Calu3 (cell line): ENCODE data around the gene CR1L. TPM values are rescaled to one million over a fixed set of nuclear protein-coding genes. Genes with fewer than 3 reads are reported as not detected.
"Not testable (repeated sequence)": the region's sequence is repeated elsewhere in the genome, so short reads cannot be mapped to it uniquely, and the experiment has no call there.

Experiments used
- BruUV-seq: library from RNA; stranded (reverse); fragments of 400-500 nt; replicated peaks from 2 replicates; lab custom pipeline; 2021; lab: Mats Ljungman, UMichigan
- CTCF ChIA-PET: fragments of 300-600 bp; sonication (Branson Sonifier 250); formaldehyde crosslinking; loops from one replicate; lab custom pipeline; 2022; ENCODE audit warnings: antibody characterized with exemption; lab: Charles Lee
- DNase-seq: peaks from one replicate; pipeline ENCODE4 v3.0.0; 2022
- H3K27ac Mint-ChIP-seq: one replicate; pipeline ENCODE4 v1.8.0; 2022; ENCODE audit warnings: mixed read lengths; ENCODE audit not compliant: unreplicated experiment
- H3K27me3 Mint-ChIP-seq: one replicate; pipeline ENCODE4 v1.8.0; 2022; ENCODE audit warnings: mixed read lengths; ENCODE audit not compliant: unreplicated experiment
- H3K36me3 Mint-ChIP-seq: one replicate; pipeline ENCODE4 v1.8.0; 2022; ENCODE audit warnings: mild to moderate bottlenecking, moderate library complexity, mixed read lengths; ENCODE audit not compliant: insufficient read depth, unreplicated experiment
- H3K4me1 Mint-ChIP-seq: one replicate; pipeline ENCODE4 v1.8.0; 2022; ENCODE audit warnings: mild to moderate bottlenecking, low read depth, mixed read lengths; ENCODE audit not compliant: unreplicated experiment
- H3K4me3 Mint-ChIP-seq: one replicate; pipeline ENCODE4 v1.8.0; 2022; ENCODE audit warnings: mild to moderate bottlenecking, low read depth, moderate library complexity, mixed read lengths; ENCODE audit not compliant: unreplicated experiment
- H3K9me3 Mint-ChIP-seq: one replicate; pipeline ENCODE4 v1.8.0; 2022; ENCODE audit warnings: low read depth, mixed read lengths; ENCODE audit not compliant: unreplicated experiment
- CTCF ChIP-seq: fragments of 200-600 bp; IDR thresholded peaks from one replicate; pipeline ENCODE4 v1.8.0; 2022; ENCODE audit warnings: antibody characterized with exemption; ENCODE audit not compliant: unreplicated experiment
- intact Hi-C: fragments of 100-400 bp; cut with micrococcal nuclease; formaldehyde crosslinking; loops from one replicate; pipeline ENCODE4 v1.10.0; 2022; ENCODE audit not compliant: unreplicated experiment
- total RNA-seq: library from RNA; stranded (reverse); gene quantifications from 2 replicates; pipeline ENCODE4 v1.2.3, GENCODE V29; 2022

Gene CR1L
- total RNA-seq, 1 experiment from 2014 or later: not detected

- intact Hi-C loops: no loop called here
Measured at GRCh38 chr1:207627496-207627895, 17.4 kb upstream of the CR1L start.

GRCh38 chr1:207628776-207629175 is 16.2 kb upstream of the CR1L start:
- no peak for DNase-seq
- H3K9me3 Mint-ChIP-seq: no peaks in the 10 kb centered on the region
- no peaks in the 10 kb centered on the region for H3K36me3 Mint-ChIP-seq
- no peak overlapping the region for H3K4me3 Mint-ChIP-seq
- TF ChIP-seq CTCF: no peak
- intact Hi-C loops: no loop called here
- H3K27me3 Mint-ChIP-seq: no peaks in the 10 kb centered on the region
- no peak overlapping the region for H3K27ac Mint-ChIP-seq
- peaks cover 6% of the 10 kb centered on the region for H3K4me1 Mint-ChIP-seq
- CTCF ChIA-PET: interaction anchor here (1.0 kb wide), 1 partner anchor 9 kb away, joined by 5 read pairs; no protein-coding TSS in a partner anchor
- no TSS peak for BruUV-seq

More at GRCh38 chr1:207627496-207627895, 17.4 kb upstream of the CR1L start:
- Mint-ChIP-seq H3K27ac (no peak overlapping the region), H3K4me1 (peaks cover 6% of the 10 kb centered on the region), H3K36me3 (no peaks in the 10 kb centered on the region), H3K9me3 (no peaks in the 10 kb centered on the region), H3K27me3 (no peaks in the 10 kb centered on the region), H3K4me3 (no peak overlapping the region)
- no peak for DNase-seq
- TF ChIP-seq CTCF: no peak
- no TSS peak for BruUV-seq
- CTCF ChIA-PET: no interaction called here

- peaks cover 3% of the 10 kb centered on the region for H3K4me1 Mint-ChIP-seq
- CTCF ChIA-PET: no interaction called here
- no peak overlapping the region for H3K27ac Mint-ChIP-seq
- no peaks in the 10 kb centered on the region for H3K9me3 Mint-ChIP-seq
- no peaks in the 10 kb centered on the region for H3K27me3 Mint-ChIP-seq
- no peak for TF ChIP-seq CTCF
- no peak overlapping the region for H3K4me3 Mint-ChIP-seq
- BruUV-seq: no TSS peak
- DNase-seq: no peak
- H3K36me3 Mint-ChIP-seq: no peaks in the 10 kb centered on the region
- intact Hi-C loops: no loop called here
Measured at GRCh38 chr1:207631137-207631536, 13.8 kb upstream of the CR1L start.

- Mint-ChIP-seq H3K36me3 (no peaks in the 10 kb centered on the region), H3K27me3 (peaks cover 6% of the 10 kb centered on the region), H3K9me3 (no peaks in the 10 kb centered on the region), H3K27ac (no peak overlapping the region), H3K4me3 (no peak overlapping the region), H3K4me1 (no peaks in the 10 kb centered on the region)
- no TSS peak for BruUV-seq
- CTCF ChIA-PET: interaction anchor here (0.8 kb wide), 1 partner anchor 40 kb away, joined by 3 read pairs; no protein-coding TSS in a partner anchor
- TF ChIP-seq CTCF: no peak
- no peak for DNase-seq
- intact Hi-C loops: no loop called here
Measured at GRCh38 chr1:207633226-207633625, 11.7 kb upstream of the CR1L start.

GRCh38 chr1:207633699-207634289 is 11.1 kb upstream of the CR1L start:
- CTCF ChIA-PET, H3K4me1 Mint-ChIP-seq, H3K27ac Mint-ChIP-seq, H3K36me3 Mint-ChIP-seq, H3K4me3 Mint-ChIP-seq, BruUV-seq, intact Hi-C loops, H3K9me3 Mint-ChIP-seq, DNase-seq: not testable (repeated sequence)
- peaks cover 12% of the 10 kb centered on the region for H3K27me3 Mint-ChIP-seq

GRCh38 chr1:207634293-207634692 is 10.6 kb upstream of the CR1L start:
- DNase-seq, intact Hi-C loops, BruUV-seq, H3K4me1 Mint-ChIP-seq, H3K36me3 Mint-ChIP-seq, H3K27ac Mint-ChIP-seq, H3K4me3 Mint-ChIP-seq, CTCF ChIA-PET, H3K9me3 Mint-ChIP-seq: not testable (repeated sequence)
- peaks cover 17% of the 10 kb centered on the region for H3K27me3 Mint-ChIP-seq

- CTCF ChIA-PET, H3K9me3 Mint-ChIP-seq, H3K36me3 Mint-ChIP-seq, intact Hi-C loops, DNase-seq, H3K4me1 Mint-ChIP-seq, H3K27ac Mint-ChIP-seq, H3K4me3 Mint-ChIP-seq, BruUV-seq: not testable (repeated sequence)
- peaks cover 23% of the 10 kb centered on the region for H3K27me3 Mint-ChIP-seq
Measured at GRCh38 chr1:207635569-207636186, 9.3 kb upstream of the CR1L start.
